Upper lobe of left lung (tissue), 4 donors: ENCODE measurements around the gene SP6.

ENCODE experiments used
- POLR2A ChIP-seq, 4 donors: fragments of 450-650 bp; IDR thresholded peaks; one replicate each; pipeline ENCODE4 v1.5.1; 2016 to 2017; ENCODE audit warnings: antibody characterized with exemption in 4 of 4, mild to moderate bottlenecking in 2 of 4
- TF ChIP-seq, protein P1 (sequence below), 6 experiments: fragments of 450-650 bp in 4 of 6; fragments of 200-600 bp in 2 of 6; sonication (generic) in 2 of 6; IDR thresholded peaks; one replicate each; pipeline ENCODE4 v1.5.1; 2016 to 2019; ENCODE audit warnings: antibody characterized with exemption in 6 of 6

DNA sequence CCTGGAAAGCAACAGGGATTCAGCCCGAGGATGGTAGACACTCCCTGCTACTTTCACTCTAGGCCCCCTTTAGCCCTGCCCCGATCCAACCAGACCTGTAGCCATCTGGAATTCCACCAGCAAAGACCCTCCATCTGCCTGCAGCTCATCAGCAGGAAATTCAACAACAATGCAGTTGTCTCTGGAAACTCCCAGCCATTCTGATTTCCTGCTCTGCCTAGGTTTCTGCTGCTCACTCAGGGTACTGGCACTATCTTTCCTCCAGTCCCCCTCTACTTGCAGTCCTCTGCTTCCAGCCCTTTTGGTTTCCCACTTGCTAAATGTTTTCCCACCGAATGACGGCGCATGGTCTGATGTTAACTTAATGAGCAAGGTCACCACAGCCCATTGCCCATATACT, 2.7 kb upstream of the SP6 start:
- TF ChIP-seq POLR2A (IDR thresholded peaks at IDR 0.05): no peak
- TF ChIP-seq, protein P1, sequence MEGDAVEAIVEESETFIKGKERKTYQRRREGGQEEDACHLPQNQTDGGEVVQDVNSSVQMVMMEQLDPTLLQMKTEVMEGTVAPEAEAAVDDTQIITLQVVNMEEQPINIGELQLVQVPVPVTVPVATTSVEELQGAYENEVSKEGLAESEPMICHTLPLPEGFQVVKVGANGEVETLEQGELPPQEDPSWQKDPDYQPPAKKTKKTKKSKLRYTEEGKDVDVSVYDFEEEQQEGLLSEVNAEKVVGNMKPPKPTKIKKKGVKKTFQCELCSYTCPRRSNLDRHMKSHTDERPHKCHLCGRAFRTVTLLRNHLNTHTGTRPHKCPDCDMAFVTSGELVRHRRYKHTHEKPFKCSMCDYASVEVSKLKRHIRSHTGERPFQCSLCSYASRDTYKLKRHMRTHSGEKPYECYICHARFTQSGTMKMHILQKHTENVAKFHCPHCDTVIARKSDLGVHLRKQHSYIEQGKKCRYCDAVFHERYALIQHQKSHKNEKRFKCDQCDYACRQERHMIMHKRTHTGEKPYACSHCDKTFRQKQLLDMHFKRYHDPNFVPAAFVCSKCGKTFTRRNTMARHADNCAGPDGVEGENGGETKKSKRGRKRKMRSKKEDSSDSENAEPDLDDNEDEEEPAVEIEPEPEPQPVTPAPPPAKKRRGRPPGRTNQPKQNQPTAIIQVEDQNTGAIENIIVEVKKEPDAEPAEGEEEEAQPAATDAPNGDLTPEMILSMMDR (IDR thresholded peaks at IDR 0.05): no peak
